ENCODE measurements around the gene CYB5B.
"Not testable (repeated sequence)": the region's sequence is repeated elsewhere in the genome, so short reads cannot be mapped to it uniquely, and the experiment has no call there.

The CYB5B gene

DNA sequence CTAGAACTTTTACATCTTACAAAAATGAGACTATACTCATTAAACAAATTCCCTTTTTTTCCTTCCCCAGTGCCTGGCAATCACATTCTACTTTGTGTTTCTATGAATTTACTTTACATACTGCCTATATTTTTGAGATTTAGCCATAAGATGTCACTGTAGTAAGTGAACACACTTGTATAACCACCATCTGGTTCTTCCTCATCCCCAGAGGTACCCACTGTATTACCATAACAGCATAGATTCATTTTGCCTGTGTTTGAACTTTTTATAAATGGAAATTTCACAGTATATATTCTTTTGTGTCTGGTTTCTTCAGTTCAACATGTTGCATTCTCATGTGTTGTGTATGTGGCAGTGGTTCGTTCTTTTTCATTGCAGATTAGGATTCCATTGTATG lies 15.8 kb downstream of the CYB5B start:
- no peak for DNase-seq (ENCODE audit: low read depth)
- H3K4me3 ChIP-seq (ENCODE audit: low read depth, low read length) = no peak overlapping the region

DNA sequence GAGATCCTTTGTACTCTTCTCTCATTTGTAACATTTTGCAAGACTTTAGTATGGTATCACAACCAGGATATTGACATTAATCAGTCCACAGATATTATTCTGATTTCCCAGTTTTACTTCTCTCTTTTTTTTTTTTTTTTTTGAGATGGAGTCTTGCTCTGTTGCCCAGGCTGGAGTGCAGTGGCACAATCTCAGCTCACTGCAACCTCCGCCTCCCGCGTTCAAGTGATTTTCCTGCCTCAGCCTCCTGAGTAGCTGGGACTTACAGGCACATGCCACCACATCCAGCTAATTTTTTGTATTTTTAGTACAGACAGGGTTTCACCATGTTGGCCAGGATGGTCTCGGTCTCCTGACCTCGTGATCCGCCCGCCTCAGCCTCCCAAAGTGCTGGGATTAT lies 16.6 kb downstream of the CYB5B start:
- not testable (repeated sequence) for DNase-seq (ENCODE audit: low read depth); H3K4me3 ChIP-seq (ENCODE audit: low read depth, low read length)

DNA sequence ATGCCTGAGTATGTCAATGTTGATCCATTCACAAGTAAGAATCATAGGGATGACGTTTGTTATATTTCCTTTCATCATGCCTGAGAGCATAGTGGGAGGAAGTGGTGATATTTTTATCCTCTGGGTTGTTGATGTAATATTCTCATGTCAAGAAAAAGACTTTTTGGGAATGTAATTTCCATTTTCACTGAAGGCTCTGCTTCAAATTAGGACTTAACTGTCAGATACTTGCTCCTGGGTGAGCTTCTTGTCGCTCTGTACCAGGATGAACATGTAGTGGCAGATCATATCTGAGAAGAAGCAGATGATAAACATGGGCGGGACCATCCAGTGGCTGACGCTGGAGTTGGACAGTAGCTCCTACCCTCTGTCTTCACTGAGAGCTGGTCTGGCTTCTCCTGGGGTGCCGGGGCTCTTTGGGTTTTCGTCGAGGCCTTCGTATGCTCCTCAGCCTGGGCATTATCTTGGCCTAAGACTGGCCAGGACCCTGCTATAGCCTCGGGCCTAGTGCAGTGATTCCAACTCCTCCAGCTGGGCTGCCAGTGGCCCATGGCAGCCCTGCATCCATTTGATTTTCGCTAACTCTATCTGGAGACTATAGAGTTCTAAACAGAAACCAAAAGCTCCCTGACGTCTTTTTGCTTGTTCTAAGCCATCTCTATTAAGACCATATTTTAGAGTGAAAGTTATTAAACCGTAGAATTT lies 19.7 kb downstream of the CYB5B start:
- DNase-seq (ENCODE audit: low read depth) = no peak
- H3K4me3 ChIP-seq (ENCODE audit: low read depth, low read length) = no peak overlapping the region

DNA sequence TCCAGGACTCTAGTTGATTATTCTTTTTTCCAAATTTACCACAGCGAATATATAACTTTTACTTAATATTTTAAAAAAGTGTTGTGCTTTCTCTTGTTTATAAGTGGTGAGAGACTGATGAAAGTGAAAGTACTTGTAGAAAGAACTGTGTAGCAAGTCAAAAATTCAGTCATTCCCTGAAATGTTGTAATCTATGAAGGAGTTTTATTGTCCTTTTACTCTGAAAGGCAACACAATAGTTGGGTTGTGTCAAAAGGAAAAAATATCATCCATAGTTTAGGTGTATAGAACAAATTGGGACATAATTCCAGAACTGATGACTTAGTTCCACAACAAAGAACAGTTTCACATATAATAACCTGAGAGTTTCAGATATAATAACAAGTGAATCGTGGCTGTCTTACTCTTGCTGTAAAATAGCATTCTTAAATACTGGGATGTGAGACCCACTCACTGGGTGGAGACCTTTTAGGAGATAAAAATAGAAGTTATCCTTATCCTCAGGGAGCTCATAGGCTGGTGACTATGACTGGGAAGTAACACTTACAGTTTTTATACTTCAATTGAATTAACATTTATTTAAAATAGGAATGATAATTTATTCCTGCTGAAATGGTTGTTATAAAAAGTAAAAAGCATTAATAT lies 20.6 kb downstream of the CYB5B start:
- DNase-seq (ENCODE audit: low read depth) = no peak
- no peak overlapping the region for H3K4me3 ChIP-seq (ENCODE audit: low read depth, low read length)

DNA sequence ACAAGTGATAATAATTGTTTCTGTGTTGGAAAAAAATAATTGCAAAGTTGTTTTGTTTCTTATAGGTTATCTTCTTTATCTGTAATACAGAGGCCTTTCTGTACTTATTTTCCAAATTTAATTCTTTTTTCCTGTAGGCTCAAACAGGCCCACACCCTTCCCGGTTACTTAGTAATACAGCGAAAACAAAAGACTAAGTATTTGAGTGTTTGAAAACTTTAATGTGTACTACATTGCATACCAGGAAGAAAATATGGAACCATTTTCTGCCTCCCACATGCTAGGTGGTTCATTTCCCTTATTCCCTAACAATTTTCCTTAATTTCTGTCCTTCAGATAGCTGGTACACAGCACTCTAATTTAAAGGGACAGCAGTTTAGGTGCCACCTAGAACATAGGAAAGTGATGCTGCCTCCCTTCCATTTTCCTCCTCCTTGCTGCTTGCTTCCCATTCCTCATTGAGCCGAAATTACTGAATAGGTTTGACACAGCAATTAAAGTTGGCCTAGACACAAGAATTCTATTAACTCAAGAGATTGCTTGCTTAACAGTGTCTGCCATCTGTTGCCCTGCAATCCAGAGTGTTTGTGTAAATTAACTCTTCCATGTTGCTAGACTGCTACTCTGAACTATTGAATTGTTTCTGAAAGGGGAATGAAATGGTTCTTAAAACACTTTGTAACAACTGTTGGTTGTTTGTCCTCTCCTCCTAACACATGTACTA lies 24.2 kb downstream of the CYB5B start:
- no peak overlapping the region for H3K4me3 ChIP-seq (ENCODE audit: low read depth, low read length)
- no peak for DNase-seq (ENCODE audit: low read depth)

DNA sequence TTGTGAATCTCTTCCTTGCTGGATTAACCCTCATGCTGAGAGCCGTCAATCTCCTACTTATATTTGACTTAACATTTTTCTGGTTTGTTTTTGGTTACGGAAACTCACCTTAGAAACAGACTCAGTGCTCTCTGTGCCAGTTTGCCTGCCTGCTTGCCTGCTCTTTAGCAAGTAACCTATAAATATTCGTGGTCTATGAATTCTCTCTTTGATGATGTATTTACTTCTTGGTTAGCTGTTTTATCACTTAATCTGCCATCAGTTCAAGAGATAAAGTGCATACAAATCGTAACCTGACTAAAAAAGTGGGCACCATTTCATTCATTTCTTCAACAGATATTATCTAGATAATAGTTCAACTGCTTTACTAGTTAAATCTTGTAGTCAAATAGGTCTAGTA lies 26.7 kb downstream of the CYB5B start:
- DNase-seq (ENCODE audit: low read depth) = no peak
- no peak overlapping the region for H3K4me3 ChIP-seq (ENCODE audit: low read depth, low read length)

DNA sequence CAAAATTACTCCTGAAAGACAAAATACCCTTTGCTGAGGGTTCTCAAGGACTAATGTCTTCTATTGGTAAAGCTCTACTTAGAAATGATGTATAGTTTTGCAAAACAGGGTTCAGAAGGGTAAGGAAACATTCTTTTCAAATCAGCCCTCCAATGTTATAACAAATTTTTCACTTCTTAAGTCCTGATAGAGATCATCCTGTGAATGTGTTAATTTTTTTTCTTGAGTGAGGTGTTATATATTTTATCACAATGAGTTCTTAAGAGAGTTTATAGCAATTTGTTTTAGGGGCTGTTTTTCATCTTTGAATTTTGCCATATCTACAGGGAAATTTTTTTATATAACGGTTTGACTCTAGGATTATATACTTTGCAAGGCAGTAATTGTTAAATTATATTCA lies 29.5 kb downstream of the CYB5B start:
- no peak for DNase-seq (ENCODE audit: low read depth)
- H3K4me3 ChIP-seq (ENCODE audit: low read depth, low read length) = no peak overlapping the region

DNA sequence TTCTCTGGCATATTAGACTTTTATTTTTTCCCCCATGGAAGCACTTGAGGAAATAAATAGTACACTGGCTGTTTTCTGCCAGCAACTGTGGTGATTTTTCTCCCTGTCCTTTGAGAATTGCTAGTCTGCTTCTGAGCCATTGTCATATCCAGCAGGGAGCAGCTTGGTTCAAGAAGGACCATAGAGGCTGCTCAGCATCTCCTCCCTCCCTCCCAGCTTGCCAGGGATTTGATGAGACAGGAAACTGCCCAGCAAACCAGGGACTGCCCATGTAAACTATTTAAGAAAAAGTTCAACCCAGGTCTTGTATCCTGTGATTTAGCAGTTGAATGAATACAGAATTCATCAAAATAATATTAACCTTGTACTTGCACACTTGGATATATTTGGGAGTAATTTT lies 39.5 kb downstream of the CYB5B start:
- DNase-seq (ENCODE audit: low read depth) = no peak

DNA sequence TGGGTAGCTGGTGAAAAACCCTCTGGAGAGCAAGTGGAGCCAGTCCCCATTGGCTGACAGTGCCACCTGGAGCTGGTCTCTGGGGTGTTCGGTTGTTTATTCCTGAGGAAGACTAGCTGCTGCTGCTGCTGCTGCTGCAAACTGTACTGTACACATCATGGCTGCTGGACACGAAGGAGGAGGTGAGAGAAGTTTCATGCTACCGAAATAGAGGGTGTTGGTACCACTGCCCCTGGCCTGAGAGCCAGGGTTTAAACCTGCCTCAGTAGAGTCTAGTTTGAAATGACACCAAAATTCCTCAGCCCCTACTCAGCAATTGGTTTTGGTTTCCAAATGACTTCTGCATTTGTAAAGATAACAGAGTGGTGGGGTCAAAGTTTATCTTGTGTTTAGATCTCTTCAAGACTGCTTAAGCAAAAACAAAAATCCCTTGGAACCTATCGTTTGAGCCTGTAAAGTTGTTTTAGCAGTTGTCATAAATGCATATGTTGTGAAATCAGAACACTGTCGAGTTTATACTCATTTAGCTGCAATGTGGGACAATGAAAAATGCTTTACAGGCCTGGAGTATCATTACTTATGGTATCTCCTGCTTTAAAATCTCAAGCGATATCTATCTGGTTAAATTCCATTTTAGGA lies 40.8 kb downstream of the CYB5B start:
- H3K4me3 ChIP-seq (ENCODE audit: low read depth, low read length) = no peak overlapping the region
- DNase-seq (ENCODE audit: low read depth) = no peak

More for the DNA sequence above, 39.5 kb downstream of the CYB5B start:
- H3K4me3 ChIP-seq (ENCODE audit: low read depth, low read length) = no peak overlapping the region

DNA sequence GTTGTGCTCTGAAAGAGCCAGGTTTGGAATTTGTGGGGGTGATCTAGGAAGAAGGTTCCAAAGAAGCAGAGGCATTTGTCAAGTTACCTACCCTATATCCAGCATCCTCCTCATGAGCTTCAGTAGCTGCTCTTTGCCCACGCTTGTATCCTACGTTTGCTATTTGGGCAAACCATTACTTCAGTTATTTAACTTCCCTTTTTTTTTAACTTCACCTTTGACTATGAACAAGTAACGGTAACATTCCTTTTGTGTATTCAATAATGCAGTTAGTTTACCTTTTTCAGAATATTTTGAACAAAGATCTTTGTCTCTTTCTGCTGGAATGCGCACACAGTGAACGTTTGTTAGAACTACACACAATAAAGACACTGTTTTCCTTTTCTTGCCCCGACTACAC lies 41.5 kb downstream of the CYB5B start:
- H3K4me3 ChIP-seq (ENCODE audit: low read depth, low read length) = no peak overlapping the region
- no peak for DNase-seq (ENCODE audit: low read depth)

DNA sequence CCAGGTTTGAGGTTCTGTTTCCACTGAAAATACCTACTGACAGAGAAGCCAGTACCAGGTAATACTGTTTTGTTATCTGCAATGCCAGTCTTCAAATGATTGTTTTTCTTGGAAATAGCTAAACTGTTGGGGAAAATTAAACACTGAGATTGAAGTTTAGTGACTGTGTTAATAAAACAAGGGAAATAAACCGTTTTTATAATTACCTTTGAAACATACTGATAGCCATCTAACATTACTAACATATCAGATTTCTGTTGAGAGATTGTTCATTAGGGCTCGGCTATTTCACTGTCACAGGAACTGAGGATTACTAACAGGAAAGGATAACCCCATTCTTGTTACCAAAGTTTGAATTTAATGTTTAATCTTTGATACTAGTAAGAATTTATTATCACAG lies 42.1 kb downstream of the CYB5B start:
- DNase-seq (ENCODE audit: low read depth) = no peak
- H3K4me3 ChIP-seq (ENCODE audit: low read depth, low read length) = no peak overlapping the region

DNA sequence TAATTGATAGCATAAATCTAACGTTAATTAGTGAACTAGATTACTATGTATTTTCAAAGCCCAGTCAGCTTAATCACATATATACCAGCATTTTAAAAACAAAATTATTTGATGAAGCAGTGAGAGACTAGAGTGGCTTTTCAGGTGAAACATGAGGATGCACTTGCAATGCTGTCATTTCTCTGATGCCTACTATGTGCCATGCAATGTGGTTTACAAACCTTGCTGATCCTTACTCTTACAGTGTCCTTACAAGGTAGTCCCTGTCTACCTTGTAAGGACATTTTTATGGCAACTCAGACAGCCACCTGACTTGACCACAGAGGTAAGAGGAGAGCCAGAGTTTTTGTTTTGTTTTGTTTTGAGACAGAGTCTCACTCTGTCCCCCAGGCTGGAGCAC lies 42.7 kb downstream of the CYB5B start:
- no peak for DNase-seq (ENCODE audit: low read depth)
- no peak overlapping the region for H3K4me3 ChIP-seq (ENCODE audit: low read depth, low read length)

DNA sequence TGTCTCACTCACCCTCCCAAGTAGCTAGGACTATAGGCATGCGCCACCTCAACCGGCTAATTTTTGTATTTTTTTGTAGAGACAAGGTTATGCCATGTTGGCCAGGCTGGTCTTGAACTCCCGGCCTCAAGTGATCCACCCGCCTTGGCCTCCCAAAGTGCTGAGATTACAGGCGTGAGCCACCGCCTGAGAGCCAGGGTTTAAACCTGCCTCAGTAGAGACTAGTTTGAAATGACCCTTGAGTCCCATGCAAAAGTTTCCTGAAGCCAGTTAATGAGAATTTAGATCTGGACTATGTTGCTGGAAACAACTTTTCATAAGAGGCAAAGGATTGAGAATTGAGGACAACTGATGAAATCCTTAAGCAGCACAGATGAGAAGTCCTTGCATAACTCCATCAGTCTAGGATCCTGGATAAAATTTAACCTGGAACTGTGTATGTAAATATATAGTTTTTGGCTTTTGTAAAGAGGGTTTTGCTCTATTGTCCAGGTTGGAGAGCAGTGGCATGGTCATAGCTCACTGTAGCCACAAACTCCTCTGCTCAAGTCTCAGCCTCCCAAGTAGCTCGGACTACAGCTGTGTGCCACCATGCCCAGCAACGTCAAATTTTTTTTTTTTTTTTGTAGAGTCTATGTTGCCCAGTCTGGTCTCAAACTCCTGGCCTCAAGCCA lies 43.2 kb downstream of the CYB5B start:
- DNase-seq (ENCODE audit: low read depth) = no peak

DNA sequence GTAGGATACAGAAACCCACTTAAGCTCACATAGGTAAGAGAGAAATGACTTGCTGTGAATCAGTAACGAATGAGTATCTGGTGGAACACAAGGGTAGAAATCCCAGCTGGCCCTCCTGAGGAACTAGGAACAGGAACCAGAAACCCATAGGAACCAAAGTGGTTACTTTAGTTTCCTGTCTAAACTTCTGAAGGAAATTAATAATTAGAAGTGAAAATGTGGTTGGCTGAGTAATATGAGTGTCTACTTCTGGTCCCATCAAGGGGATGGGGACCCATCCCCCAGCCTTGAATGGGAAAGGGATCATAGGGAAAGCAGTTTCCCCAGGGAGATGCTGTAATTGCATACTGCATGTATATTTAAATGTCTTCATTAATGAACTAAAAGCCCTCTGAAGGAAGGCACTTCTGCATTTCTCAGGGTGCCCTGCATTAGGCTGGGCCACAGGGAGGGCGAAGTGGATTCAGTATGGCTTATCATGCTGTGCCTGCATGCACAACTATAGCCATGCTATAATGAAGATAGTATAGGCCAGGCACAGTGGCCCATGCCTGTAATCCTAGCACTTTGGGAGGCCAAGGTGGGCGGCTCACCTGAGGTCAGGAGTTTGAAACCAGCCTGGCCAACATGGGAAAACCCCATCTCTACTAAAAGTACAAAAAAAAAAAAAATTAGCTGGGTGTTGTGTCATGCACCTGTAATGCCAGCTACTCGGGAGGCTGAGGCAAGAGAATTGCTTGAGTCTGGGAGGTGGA lies 45.6 kb downstream of the CYB5B start:
- no peak overlapping the region for H3K4me3 ChIP-seq (ENCODE audit: low read depth, low read length)
- DNase-seq (ENCODE audit: low read depth) = no peak

More for the DNA sequence above, 43.2 kb downstream of the CYB5B start:
- no peak overlapping the region for H3K4me3 ChIP-seq (ENCODE audit: low read depth, low read length)

DNA sequence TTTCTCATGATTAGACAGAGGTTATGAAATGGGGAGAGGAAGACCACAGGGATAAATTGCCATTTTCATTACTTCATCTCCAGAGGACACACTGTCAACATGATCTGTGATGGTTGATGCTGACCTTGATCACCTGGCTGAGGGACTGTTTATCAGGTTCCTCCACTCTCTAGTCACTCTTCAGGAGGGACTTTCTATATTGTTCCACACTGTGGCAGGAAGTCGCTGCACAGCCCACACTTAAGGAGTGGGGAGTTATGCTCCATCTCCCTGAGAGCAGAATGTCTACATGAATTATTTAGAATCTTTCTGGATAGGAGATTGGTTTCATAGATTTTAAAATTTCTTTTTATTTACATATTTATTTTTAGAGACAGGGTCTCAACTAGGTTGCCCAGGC lies 46.7 kb downstream of the CYB5B start:
- no peak for DNase-seq (ENCODE audit: low read depth)
- no peak overlapping the region for H3K4me3 ChIP-seq (ENCODE audit: low read depth, low read length)

DNA sequence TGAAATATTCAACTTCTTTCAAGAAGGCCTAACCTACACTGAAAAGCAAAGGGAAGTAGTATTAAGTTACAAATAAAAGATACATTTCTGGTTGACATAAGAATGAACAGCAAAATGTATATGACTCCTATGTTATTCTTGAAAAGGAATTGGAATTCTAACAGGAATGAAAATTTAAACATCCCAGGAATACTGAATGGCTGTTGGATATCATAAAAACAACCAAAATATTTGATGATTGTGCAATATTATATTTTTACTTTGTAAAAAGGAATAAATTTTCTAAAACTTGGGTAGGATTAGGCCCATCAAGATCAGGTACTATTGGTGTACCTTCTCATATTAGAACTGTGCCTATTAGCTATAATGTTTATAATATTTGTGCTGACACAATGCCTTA lies 50.0 kb downstream of the CYB5B start:
- no peak overlapping the region for H3K4me3 ChIP-seq (ENCODE audit: low read depth, low read length)
- no peak for DNase-seq (ENCODE audit: low read depth)

DNA sequence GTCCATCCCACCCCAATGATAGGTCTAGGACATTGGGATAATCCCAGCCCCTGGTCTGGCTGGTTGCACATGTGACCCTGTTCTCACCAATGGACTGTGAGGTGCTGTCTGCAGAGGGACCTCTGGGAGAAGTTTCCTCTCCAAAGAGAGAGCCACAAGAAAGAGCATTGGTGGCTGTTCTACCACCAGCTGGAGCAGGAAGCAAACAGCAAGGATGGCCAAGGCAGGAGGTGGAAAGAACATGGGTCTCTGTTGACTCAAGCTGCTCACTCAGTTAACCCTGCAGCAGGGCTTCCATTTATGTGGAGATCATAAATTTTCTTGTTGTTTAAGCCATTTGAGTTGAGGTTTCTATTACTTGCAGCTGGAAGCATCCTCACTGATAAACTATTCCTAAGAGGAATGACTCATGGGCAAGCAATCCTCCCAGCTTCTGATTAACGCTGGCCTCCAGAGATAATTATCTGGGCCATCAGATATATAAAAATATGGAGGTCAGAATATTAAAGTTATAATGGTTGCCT lies 52.6 kb downstream of the CYB5B start:
- no peak overlapping the region for H3K4me3 ChIP-seq (ENCODE audit: low read depth, low read length)
- DNase-seq (ENCODE audit: low read depth) = peak; percentile 69

DNA sequence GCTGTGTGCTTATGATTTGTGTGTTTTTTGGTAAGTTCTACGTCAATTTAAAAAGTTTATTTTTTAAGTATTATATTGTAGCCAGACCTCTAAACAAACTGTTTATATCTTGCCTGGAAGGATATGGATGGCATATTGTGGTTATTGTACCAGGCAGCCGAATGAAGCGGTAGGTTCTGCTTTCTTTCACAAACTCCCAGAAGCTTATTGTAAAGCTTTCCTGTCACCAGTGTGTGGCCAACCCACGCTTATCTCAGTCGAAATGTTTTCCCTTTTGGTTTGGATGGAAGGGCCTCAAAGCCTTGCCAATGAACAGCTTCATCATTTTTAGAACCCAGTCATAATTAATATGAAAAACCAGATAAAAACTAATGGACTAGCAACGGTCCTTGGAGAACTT lies 53.1 kb downstream of the CYB5B start:
- DNase-seq (ENCODE audit: low read depth) = no peak
- no peak overlapping the region for H3K4me3 ChIP-seq (ENCODE audit: low read depth, low read length)

DNA sequence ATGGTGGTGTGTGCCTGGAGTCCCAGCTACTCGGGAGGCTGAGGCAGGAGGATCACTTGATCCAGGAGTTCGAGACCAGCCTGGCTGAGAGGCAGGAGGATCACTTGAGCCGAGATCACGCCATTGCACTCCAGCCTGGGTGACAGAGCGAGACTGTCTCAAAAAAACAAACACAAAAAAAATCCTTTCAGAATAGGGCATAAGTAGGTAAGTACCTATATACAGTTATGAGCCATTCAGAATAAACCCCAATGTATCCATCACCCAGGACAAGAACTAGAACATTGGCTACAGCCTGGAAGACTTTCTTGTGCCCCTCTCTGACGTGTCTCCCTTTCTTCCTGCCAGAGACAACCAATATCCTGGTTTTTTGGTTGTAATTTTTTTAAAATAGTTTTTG lies 54.3 kb downstream of the CYB5B start:
- no peak for DNase-seq (ENCODE audit: low read depth)

More for the DNA sequence above, 54.3 kb downstream of the CYB5B start:
- H3K4me3 ChIP-seq (ENCODE audit: low read depth, low read length) = no peak overlapping the region

Data from skeletal muscle cell (primary cell).